ENCODE data around the gene ETS1. TPM values are rescaled to one million over a fixed set of nuclear protein-coding genes. Genes with fewer than 3 reads are reported as not detected.

ETS1 gene
- total and polyA plus RNA-seq, 2 experiments from 2014 or later = 25.6 to 52.6 TPM

DNA sequence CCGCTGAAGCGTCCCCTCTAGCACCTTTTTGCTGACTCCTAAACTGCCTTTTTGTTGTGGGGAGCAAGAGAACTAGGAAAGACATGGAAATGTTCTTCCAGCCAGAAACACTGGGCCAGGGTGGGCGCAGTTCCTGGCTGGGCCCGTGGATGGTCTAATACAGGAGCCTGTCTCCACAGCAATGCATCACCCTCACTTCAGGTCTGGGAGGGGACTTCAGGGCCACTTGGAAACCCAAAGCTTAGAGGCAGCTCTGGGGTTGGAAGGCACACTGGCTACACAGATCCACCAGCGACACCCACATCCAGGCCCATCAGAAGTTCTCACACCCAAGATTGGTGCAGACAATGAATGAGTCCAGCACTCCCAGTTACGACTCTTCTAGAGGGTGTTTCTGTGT lies 120.3 kb downstream of the ETS1 start:
- TF ChIP-seq EZH2 (IDR thresholded peaks at IDR 0.05; ENCODE audit: low read depth, unreplicated experiment) (no peak), POLR2AphosphoS5 (IDR thresholded peaks at IDR 0.05; ENCODE audit: low read depth) (no peak), ZNF114 (CRISPR knock-in tag; IDR thresholded peaks at IDR 0.05) (no peak), EZH2phosphoT487 (IDR thresholded peaks at IDR 0.05; ENCODE audit: unreplicated experiment) (no peak), JUNB (IDR thresholded peaks at IDR 0.05; ENCODE audit: unreplicated experiment) (no peak), ZNF331 (CRISPR knock-in tag; IDR thresholded peaks at IDR 0.05; ENCODE audit: low read depth) (no peak), STAT1 (IDR thresholded peaks at IDR 0.05; ENCODE audit: unreplicated experiment) (no peak), NANOG (IDR thresholded peaks at IDR 0.05; ENCODE audit: borderline replicate concordance) (no peak)
- TF ChIP-seq, protein P1, sequence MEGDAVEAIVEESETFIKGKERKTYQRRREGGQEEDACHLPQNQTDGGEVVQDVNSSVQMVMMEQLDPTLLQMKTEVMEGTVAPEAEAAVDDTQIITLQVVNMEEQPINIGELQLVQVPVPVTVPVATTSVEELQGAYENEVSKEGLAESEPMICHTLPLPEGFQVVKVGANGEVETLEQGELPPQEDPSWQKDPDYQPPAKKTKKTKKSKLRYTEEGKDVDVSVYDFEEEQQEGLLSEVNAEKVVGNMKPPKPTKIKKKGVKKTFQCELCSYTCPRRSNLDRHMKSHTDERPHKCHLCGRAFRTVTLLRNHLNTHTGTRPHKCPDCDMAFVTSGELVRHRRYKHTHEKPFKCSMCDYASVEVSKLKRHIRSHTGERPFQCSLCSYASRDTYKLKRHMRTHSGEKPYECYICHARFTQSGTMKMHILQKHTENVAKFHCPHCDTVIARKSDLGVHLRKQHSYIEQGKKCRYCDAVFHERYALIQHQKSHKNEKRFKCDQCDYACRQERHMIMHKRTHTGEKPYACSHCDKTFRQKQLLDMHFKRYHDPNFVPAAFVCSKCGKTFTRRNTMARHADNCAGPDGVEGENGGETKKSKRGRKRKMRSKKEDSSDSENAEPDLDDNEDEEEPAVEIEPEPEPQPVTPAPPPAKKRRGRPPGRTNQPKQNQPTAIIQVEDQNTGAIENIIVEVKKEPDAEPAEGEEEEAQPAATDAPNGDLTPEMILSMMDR (conservative IDR thresholded peaks at IDR 0.05; ENCODE audit: low read depth in 2 of 2) = no peak
- TF ChIP-seq, protein P2, sequence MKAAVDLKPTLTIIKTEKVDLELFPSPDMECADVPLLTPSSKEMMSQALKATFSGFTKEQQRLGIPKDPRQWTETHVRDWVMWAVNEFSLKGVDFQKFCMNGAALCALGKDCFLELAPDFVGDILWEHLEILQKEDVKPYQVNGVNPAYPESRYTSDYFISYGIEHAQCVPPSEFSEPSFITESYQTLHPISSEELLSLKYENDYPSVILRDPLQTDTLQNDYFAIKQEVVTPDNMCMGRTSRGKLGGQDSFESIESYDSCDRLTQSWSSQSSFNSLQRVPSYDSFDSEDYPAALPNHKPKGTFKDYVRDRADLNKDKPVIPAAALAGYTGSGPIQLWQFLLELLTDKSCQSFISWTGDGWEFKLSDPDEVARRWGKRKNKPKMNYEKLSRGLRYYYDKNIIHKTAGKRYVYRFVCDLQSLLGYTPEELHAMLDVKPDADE (IDR thresholded peaks at IDR 0.05) = no peak
- TF ChIP-seq, protein P3, sequence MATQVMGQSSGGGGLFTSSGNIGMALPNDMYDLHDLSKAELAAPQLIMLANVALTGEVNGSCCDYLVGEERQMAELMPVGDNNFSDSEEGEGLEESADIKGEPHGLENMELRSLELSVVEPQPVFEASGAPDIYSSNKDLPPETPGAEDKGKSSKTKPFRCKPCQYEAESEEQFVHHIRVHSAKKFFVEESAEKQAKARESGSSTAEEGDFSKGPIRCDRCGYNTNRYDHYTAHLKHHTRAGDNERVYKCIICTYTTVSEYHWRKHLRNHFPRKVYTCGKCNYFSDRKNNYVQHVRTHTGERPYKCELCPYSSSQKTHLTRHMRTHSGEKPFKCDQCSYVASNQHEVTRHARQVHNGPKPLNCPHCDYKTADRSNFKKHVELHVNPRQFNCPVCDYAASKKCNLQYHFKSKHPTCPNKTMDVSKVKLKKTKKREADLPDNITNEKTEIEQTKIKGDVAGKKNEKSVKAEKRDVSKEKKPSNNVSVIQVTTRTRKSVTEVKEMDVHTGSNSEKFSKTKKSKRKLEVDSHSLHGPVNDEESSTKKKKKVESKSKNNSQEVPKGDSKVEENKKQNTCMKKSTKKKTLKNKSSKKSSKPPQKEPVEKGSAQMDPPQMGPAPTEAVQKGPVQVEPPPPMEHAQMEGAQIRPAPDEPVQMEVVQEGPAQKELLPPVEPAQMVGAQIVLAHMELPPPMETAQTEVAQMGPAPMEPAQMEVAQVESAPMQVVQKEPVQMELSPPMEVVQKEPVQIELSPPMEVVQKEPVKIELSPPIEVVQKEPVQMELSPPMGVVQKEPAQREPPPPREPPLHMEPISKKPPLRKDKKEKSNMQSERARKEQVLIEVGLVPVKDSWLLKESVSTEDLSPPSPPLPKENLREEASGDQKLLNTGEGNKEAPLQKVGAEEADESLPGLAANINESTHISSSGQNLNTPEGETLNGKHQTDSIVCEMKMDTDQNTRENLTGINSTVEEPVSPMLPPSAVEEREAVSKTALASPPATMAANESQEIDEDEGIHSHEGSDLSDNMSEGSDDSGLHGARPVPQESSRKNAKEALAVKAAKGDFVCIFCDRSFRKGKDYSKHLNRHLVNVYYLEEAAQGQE (IDR thresholded peaks at IDR 0.05; ENCODE audit: unreplicated experiment) = no peak
- no peaks in the 10 kb centered on the region; the same call in 1 of the 2 replicates for H3K79me2 ChIP-seq (replicated peaks; ENCODE audit: insufficient read depth)
- no peaks in the 10 kb centered on the region for H3K27me3 Mint-ChIP-seq (ENCODE audit: insufficient read depth, low read depth, poor library complexity)
- no peak overlapping the region for H3K4me3 ChIP-seq
- H3K4me3 Mint-ChIP-seq = no peak overlapping the region
- H4K20me1 ChIP-seq (replicated peaks; ENCODE audit: insufficient read depth) = no peaks in the 10 kb centered on the region; the same call in 1 of the 2 replicates
- H3K27me3 ChIP-seq (ENCODE audit: insufficient read depth) = no peaks in the 10 kb centered on the region
- DNase-seq (ENCODE audit: low spot score) = no peak
- H3K36me3 Mint-ChIP-seq (ENCODE audit: low read depth) = peaks cover 4% of the 10 kb centered on the region; the same call in 1 of the 3 replicates
- ATAC-seq = no peak
- no peaks in the 10 kb centered on the region; the same call in 1 of the 2 replicates for H3K4me1 ChIP-seq (ENCODE audit: insufficient read depth)
- H3K27ac Mint-ChIP-seq = no peak overlapping the region
- H2AFZ ChIP-seq = no peak overlapping the region
- H3K4me1 Mint-ChIP-seq = peaks cover 9% of the 10 kb centered on the region
- H3K9me3 Mint-ChIP-seq = no peaks in the 10 kb centered on the region
- H3K36me3 ChIP-seq (ENCODE audit: insufficient read depth) = no peaks in the 10 kb centered on the region
- H3K9me2 ChIP-seq (ENCODE audit: insufficient read depth) = no peaks in the 10 kb centered on the region
- H3K4me2 ChIP-seq = no peak overlapping the region
- no peak overlapping the region for H3K27ac ChIP-seq (ENCODE audit: low read depth)
- H3F3A ChIP-seq (replicated peaks; ENCODE audit: low read depth) = no peaks in the 10 kb centered on the region
